Cortex of kidney (tissue), 1 donor: ENCODE measurements around the gene PLCD3.

ENCODE experiments used
- DNase-seq: peaks from one replicate; lab custom pipeline; 2025; lab: John Stamatoyannopoulos, UW

PLCD3 gene

DNA sequence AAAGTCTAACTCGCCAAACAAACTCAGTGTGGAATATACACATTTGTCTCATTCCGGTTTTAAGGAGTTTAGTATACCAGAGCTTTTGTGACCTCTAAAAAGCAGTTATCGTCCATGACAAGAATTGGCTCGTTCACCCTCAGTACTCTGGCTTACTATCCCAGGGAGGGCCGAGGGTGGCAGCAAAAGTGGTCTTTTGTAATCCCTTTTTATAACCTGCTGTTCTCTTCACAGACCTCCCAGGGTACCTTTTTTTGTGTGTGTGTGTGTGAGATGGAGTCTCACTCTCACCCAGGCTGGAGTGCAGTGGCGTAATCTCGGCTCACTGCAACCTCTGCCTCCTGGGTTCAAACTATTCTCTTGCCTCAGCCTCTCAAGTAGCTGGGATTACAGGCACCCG is 62.3 kb downstream of the PLCD3 start:
- DNase-seq: no peak

DNA sequence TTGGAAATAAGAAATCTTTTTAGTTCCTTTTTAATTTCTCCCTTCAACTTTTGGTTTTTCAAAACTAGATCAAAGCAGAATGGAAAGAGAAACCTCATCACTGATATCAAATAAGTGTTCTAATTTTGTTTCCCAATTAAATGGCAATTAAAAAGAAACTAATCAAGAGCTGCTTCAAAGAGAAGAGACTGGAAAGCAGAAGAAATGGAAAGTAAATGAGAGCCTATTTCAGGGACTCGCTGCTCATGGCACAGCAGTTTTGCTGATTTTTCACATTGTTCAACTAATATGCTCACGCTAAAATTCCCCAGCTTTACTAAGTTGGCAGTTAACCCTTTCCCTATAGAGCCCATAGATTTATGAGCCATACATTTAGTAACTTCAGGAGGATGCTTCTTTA is 64.7 kb downstream of the PLCD3 start:
- no peak for DNase-seq

DNA sequence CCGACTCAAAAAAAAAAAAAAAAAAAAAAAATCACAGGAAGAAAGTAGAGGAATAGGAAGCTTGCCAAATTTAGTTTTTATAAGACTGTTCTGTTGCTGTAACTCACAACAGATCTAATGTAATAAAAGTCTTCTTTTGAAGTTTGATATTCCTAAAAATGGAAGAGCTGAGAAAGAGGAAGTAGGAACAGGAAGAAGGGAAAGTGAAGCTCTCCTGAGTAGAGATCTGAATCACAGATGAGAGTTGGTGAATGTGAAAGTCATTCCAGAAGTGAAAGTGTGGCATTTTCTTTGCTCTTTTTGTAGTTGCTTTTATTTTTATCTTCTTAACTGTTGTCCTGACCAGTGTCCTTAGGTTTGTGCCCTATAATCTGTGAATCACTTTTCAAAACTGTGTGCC is 69.1 kb downstream of the PLCD3 start:
- DNase-seq: no peak

DNA sequence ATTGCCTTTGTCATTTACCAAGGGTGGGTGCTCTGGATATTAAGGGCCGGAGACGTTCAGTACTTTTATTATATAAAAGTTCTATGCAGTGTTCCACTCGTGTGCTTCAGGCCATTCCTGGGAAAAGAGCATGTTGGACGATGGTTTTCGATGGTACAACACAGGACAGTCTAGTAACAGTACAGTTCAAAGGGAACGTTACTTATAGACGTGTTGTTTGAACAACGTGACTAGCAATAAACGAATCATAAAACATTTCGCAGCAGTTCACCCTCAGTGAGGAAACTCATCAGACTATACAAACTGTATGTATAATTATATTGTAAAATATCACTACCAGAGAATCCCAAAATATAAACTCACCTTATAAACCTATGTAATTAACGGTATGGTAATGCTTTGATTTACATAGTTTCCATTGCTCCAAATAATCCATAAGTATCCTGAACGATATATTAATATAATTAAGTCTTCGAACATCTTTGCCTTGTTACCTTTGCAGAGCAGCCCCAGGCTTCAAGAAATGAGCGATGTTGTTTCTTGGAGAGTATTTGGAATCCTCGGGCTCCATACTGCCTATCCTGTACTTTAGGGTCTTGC is 70.6 kb downstream of the PLCD3 start:
- DNase-seq: no peak

DNA sequence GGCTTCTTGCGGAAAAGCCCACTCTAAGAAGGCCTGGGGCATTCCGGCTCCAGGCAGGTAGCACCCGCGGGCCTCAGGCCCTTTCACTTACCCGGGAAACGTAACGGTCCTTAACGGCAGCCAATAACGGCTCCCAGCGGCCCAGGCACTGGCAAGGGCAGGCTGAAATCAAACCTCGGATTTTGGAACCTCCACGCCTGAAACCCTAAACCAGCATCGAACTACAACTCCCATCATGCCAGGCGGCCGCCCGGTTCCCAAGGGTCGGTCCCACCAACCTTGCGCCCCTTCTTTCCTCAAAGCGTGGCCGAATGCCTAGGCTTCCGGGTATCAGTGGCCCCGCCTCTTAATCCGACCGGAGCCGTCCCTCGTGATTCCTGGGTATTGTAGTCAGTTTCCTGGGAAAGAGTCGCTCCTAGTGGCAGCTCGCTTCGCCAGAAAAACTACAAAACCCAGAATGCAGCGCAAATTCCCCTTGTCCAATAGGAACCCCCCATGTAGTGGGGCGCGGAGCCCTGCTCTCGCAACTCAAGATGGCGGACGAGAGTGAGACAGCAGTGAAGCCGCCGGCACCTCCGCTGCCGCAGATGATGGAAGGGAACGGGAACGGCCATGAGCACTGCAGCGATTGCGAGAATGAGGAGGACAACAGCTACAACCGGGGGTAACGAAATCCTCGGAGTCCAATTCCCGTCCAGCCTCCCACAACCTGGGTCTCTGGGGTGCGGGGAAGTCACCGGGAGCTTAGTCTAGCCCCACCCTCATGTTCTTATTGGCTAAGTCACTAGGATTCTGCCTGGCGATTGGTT is 71.3 kb downstream of the PLCD3 start, which contains the start of gene NMT1:
TSS of gene NMT1 (plus strand) at position 521 of the 809 bp plus-strand sequence. CDS start at position 534, 13 bp downstream.
- peak; percentile 25 for DNase-seq

DNA sequence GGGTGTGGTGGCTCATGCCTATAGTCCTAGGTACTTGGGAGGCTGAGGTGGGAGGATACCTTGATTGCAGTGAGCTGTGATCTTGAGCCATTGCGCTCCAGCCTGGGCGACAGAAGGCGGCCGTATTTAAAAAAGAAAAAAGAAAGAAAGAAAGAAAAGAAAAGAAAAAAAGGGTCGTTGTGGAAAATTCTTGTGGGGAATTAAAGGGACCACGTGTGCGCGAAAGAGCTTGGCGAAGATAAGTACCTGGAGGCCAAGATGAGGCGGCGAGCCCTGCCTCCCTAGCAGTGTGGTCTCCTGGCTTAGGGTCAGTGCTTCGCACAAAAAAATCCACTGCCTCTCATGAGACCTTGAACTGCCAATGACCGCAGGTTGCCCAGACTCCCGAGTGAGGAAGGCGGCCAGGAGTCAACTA is 71.9 kb downstream of the PLCD3 start:
- DNase-seq: no peak
